IMR-90 (cell line): ENCODE measurements around the gene OSBPL6. TPM values are rescaled to one million over a fixed set of nuclear protein-coding genes. Genes with fewer than 3 reads are reported as not detected.

Experiments used
- ATAC-seq: fragments of 200-7000 bp; cut with Tn5 transposase; 2 replicates; pipeline ENCODE4 v1.9.1; 2020; ENCODE audit warnings: low read depth, mild to moderate bottlenecking, moderate library complexity
- BruUV-seq: library from RNA; stranded (reverse); fragments of 400-500 nt; replicated peaks from 2 replicates; lab custom pipeline; 2021; lab: Mats Ljungman, UMichigan
- CTCF ChIA-PET: fragments of 300-600 bp; formaldehyde crosslinking; extraction: SDS; loops from one replicate; lab custom pipeline; 2021; ENCODE audit warnings: antibody characterized with exemption; lab: Yijun Ruan, JAX
- POLR2A ChIA-PET: fragments of 300-600 bp; sonication (Branson Sonifier 250); formaldehyde crosslinking; loops from one replicate; lab custom pipeline; 2022; ENCODE audit warnings: antibody characterized with exemption; ENCODE audit not compliant: unreplicated experiment; lab: Charles Lee
- DNase-seq: peaks from one replicate; pipeline ENCODE4 v3.0.0; 2013
- H2AFZ ChIP-seq: replicated peaks from 2 replicates; pipeline ENCODE3; 2013; ENCODE audit warnings: low read length, mild to moderate bottlenecking; ENCODE audit not compliant: poor library complexity
- H2AK5ac ChIP-seq: 2 replicates; pipeline ENCODE4 v1.6.1; 2013; ENCODE audit warnings: low read depth, low read length, inconsistent platforms
- H2AK9ac ChIP-seq: replicated peaks from 2 replicates; pipeline ENCODE3; 2013; ENCODE audit warnings: mild to moderate bottlenecking, low read depth, low read length, moderate library complexity; ENCODE audit not compliant: poor library complexity
- H2BK120ac ChIP-seq: 2 replicates; pipeline ENCODE4 v1.6.1; 2013; ENCODE audit warnings: low read depth, low read length, inconsistent platforms
- H2BK15ac ChIP-seq: 3 replicates; pipeline ENCODE4 v1.6.1; 2013; ENCODE audit warnings: low read depth, low read length, inconsistent platforms
- H2BK20ac ChIP-seq: 2 replicates; pipeline ENCODE4 v1.6.1; 2013; ENCODE audit warnings: low read depth, mild to moderate bottlenecking, inconsistent platforms, low read length, moderate library complexity
- H2BK5ac ChIP-seq: 2 replicates; pipeline ENCODE4 v1.6.1; 2013; ENCODE audit warnings: mild to moderate bottlenecking, low read depth, low read length, inconsistent platforms; ENCODE audit not compliant: poor library complexity, severe bottlenecking
- H3K14ac ChIP-seq: replicated peaks from 2 replicates; pipeline ENCODE4 v1.6.1; 2013; ENCODE audit warnings: low read depth, low read length, inconsistent platforms
- H3K18ac ChIP-seq: 2 replicates; pipeline ENCODE4 v1.6.1; 2013; ENCODE audit warnings: low read depth, low read length, control low read depth
- H3K23ac ChIP-seq: 2 replicates; pipeline ENCODE4 v1.6.1; 2013; ENCODE audit warnings: low read depth, low read length, inconsistent platforms
- H3K27ac ChIP-seq: 2 replicates; pipeline ENCODE4 v1.5.1; 2013; ENCODE audit warnings: mild to moderate bottlenecking, control low read depth, low read length; ENCODE audit not compliant: insufficient read depth
- H3K27me3 ChIP-seq: 2 replicates; pipeline ENCODE4 v1.6.1; 2013; ENCODE audit warnings: low read length; ENCODE audit not compliant: control insufficient read depth, insufficient read depth
- H3K36me3 ChIP-seq: 2 replicates; pipeline ENCODE4 v1.6.1; 2013; ENCODE audit warnings: low read length, mixed read lengths; ENCODE audit not compliant: control insufficient read depth, insufficient read depth
- H3K4ac ChIP-seq: 2 replicates; pipeline ENCODE4 v1.6.1; 2013; ENCODE audit warnings: low read depth, low read length, inconsistent platforms
- H3K4me1 ChIP-seq: 2 replicates; pipeline ENCODE4 v1.6.1; 2013; ENCODE audit warnings: low read length, mixed read lengths; ENCODE audit not compliant: control insufficient read depth, insufficient read depth
- H3K4me2 ChIP-seq: 2 replicates; pipeline ENCODE4 v1.6.1; 2013; ENCODE audit warnings: low read depth, mild to moderate bottlenecking, control low read depth, low read length, moderate library complexity
- H3K4me3 ChIP-seq: 2 replicates; pipeline ENCODE4 v1.5.1; 2013; ENCODE audit warnings: low read depth, mild to moderate bottlenecking, control low read depth, low read length, moderate library complexity; ENCODE audit not compliant: insufficient read depth
- H3K56ac ChIP-seq: 2 replicates; pipeline ENCODE4 v1.6.1; 2013; ENCODE audit warnings: low read length, inconsistent platforms; ENCODE audit not compliant: insufficient read depth; ENCODE audit errors: extremely low read depth
- H3K79me1 ChIP-seq, 2 experiments: 2 replicates each; pipeline ENCODE4 v1.6.1; 2013; ENCODE audit warnings: low read length in 2 of 2, inconsistent platforms in 1 of 2, low read depth in 1 of 2
- H3K9ac ChIP-seq: 2 replicates; pipeline ENCODE4 v1.6.1; 2013; ENCODE audit warnings: low read depth, low read length, control low read depth
- H3K9me1 ChIP-seq: 2 replicates; pipeline ENCODE4 v1.6.1; 2013; ENCODE audit warnings: low read length, inconsistent platforms; ENCODE audit not compliant: insufficient read depth
- H3K9me3 ChIP-seq: 2 replicates; pipeline ENCODE4 v1.6.1; 2013; ENCODE audit warnings: low read length; ENCODE audit not compliant: control insufficient read depth, insufficient read depth
- H4K20me1 ChIP-seq: 2 replicates; pipeline ENCODE4 v1.6.1; 2013; ENCODE audit warnings: low read length, inconsistent platforms; ENCODE audit not compliant: insufficient read depth
- H4K5ac ChIP-seq: 2 replicates; pipeline ENCODE4 v1.6.1; 2013; ENCODE audit warnings: mild to moderate bottlenecking, low read depth, low read length, control low read depth
- H4K8ac ChIP-seq, 2 experiments: 2 replicates each; pipeline ENCODE4 v1.6.1; 2013; ENCODE audit warnings: low read depth in 2 of 2, low read length in 2 of 2, control low read depth in 1 of 2, inconsistent platforms in 1 of 2
- H4K91ac ChIP-seq: 2 replicates; pipeline ENCODE4 v1.6.1; 2013; ENCODE audit warnings: low read depth, low read length, inconsistent platforms; ENCODE audit not compliant: insufficient read depth
- BHLHE40 ChIP-seq: fragments of 150-350 bp; IDR thresholded peaks from 2 replicates; pipeline ENCODE4 v1.6.1; 2016; ENCODE audit warnings: mild to moderate bottlenecking, low read depth, low read length
- CEBPB ChIP-seq: IDR thresholded peaks from 2 replicates; pipeline ENCODE4 v1.6.1; 2012; ENCODE audit warnings: low read depth, low read length, improper control_type of control experiment
- CHD1 ChIP-seq: IDR thresholded peaks from 2 replicates; pipeline ENCODE4 v1.6.1; 2012; ENCODE audit warnings: low read depth, low read length, improper control_type of control experiment
- FOS ChIP-seq: fragments of 150-350 bp; IDR thresholded peaks from 2 replicates; pipeline ENCODE4 v1.6.1; 2016; ENCODE audit warnings: low read depth, low read length
- MAFK ChIP-seq: IDR thresholded peaks from 2 replicates; pipeline ENCODE4 v1.6.1; 2012; ENCODE audit warnings: low read depth, low read length, improper control_type of control experiment
- MAZ ChIP-seq: IDR thresholded peaks from 2 replicates; pipeline ENCODE4 v1.6.1; 2012; ENCODE audit warnings: low read depth, mild to moderate bottlenecking, low read length, improper control_type of control experiment, moderate library complexity, borderline replicate concordance
- MXI1 ChIP-seq: IDR thresholded peaks from 2 replicates; pipeline ENCODE4 v1.6.1; 2012; ENCODE audit warnings: low read depth, mild to moderate bottlenecking, low read length, moderate library complexity, borderline replicate concordance
- NFE2L2 ChIP-seq: fragments of 150-350 bp; IDR thresholded peaks from 2 replicates; pipeline ENCODE4 v1.6.1; 2016; ENCODE audit warnings: low read depth, mild to moderate bottlenecking, low read length
- RAD21 ChIP-seq: IDR thresholded peaks from 2 replicates; pipeline ENCODE4 v1.6.1; 2012; ENCODE audit warnings: low read length, improper control_type of control experiment
- RCOR1 ChIP-seq: IDR thresholded peaks from 2 replicates; pipeline ENCODE4 v1.6.1; 2012; ENCODE audit warnings: mild to moderate bottlenecking, low read length, improper control_type of control experiment; ENCODE audit not compliant: insufficient replicate concordance
- RFX5 ChIP-seq: IDR thresholded peaks from 2 replicates; pipeline ENCODE4 v1.8.0; 2012; ENCODE audit warnings: low read depth, mild to moderate bottlenecking, low read length, moderate library complexity
- SMC3 ChIP-seq: fragments of 150-350 bp; IDR thresholded peaks from 2 replicates; pipeline ENCODE4 v1.6.1; 2016; ENCODE audit warnings: low read depth, mild to moderate bottlenecking, antibody characterized with exemption, low read length, moderate library complexity
- WGBS, 2 experiments: methylation state at CpG; one replicate each; pipeline versions ENCODE4 v1.1.5 to v1.1.7; 2013; ENCODE audit warnings: missing lambda C conversion rate in 2 of 2; ENCODE audit not compliant: insufficient read length in 1 of 2; ENCODE audit errors: extremely low coverage in 2 of 2; 5-methylcytosine and 5-hydroxymethylcytosine counted together
- dilution Hi-C: fragments of 300-500 bp; cut with HindIII; formaldehyde crosslinking; loops from one replicate; pipeline ENCODE4 v1.14.3; 2018; ENCODE audit warnings: low sequenced_read_pairs; ENCODE audit not compliant: unreplicated experiment
- in situ Hi-C: fragments of 300-500 bp; cut with MboI; formaldehyde crosslinking; loops from 3 replicates; pipeline ENCODE4 v1.14.3; 2019; ENCODE audit warnings: low sequenced_read_pairs, inconsistent platforms, mixed read lengths
- intact Hi-C: fragments of 100-400 bp; cut with micrococcal nuclease; formaldehyde crosslinking; loops from 2 replicates; pipeline ENCODE4 v1.10.0; 2022
- polyA plus RNA-seq, 3 experiments: library from polyadenylated mRNA; depleted of rRNA; stranded (reverse); fragments of >200 nt; gene quantifications; 2 replicates each; pipeline ENCODE4 v1.2.3, GENCODE V29; 2012; ENCODE audit warnings: low replicate concordance in 1 of 3
- total RNA-seq: library from RNA; depleted of rRNA; stranded (reverse); fragments of >200 nt; gene quantifications from 2 replicates; pipeline ENCODE4 v1.2.3, GENCODE V29; 2012

The OSBPL6 gene
- total and polyA plus RNA-seq, 2 of the 4 experiments (the other 2 are of a cell fraction): 3.2 to 3.7 TPM

GRCh38 chr2:178238750-178239149 lies 44.4 kb downstream of the OSBPL6 start:
- H3K14ac ChIP-seq: no peak overlapping the region
- no peak overlapping the region for H2AK9ac ChIP-seq
- no peaks in the 10 kb centered on the region for H3K36me3 ChIP-seq
- DNase-seq (no peak), ATAC-seq (no peak)
- intact Hi-C loops: no loop called here
- ChIA-PET POLR2A (no interaction called here), CTCF (no interaction called here)
- BruUV-seq: no TSS peak
- H3K27me3 ChIP-seq: no peaks in the 10 kb centered on the region
- H3K4ac ChIP-seq: no peak overlapping the region
- H3K56ac ChIP-seq: no peak overlapping the region
- H3K27ac ChIP-seq: no peak overlapping the region
- H2BK15ac ChIP-seq: no peak overlapping the region
- no peak overlapping the region for H2BK5ac ChIP-seq
- no peak overlapping the region for H3K18ac ChIP-seq
- H3K23ac ChIP-seq: no peak overlapping the region
- in situ Hi-C loops: no loop called here
- H4K20me1 ChIP-seq: no peaks in the 10 kb centered on the region
- H2BK20ac ChIP-seq: no peak overlapping the region
- TF ChIP-seq RAD21: no peak
- no peak for TF ChIP-seq MAZ
- TF ChIP-seq MAFK: no peak
- no peak for TF ChIP-seq CEBPB
- no peak for TF ChIP-seq RCOR1
- no peak for TF ChIP-seq RFX5
- TF ChIP-seq BHLHE40: no peak
- no peak for TF ChIP-seq MXI1
- TF ChIP-seq NFE2L2: no peak
- TF ChIP-seq SMC3: no peak
- TF ChIP-seq FOS: no peak
- TF ChIP-seq CHD1: no peak
- dilution Hi-C loops: no loop called here
- H3K79me1 ChIP-seq: peaks cover 0 to 9% of the 10 kb centered on the region in 2 experiments; a peak in 2 of 4 replicates
- H3K9me1 ChIP-seq: peaks cover 4% of the 10 kb centered on the region; the same call in 1 of the 2 replicates
- H2BK120ac ChIP-seq: no peak overlapping the region
- H3K9me3 ChIP-seq: no peaks in the 10 kb centered on the region
- H3K9ac ChIP-seq: no peak overlapping the region
- no peak overlapping the region for H2AK5ac ChIP-seq
- no peak overlapping the region for H3K4me2 ChIP-seq
- H4K91ac ChIP-seq: no peak overlapping the region
- no peak overlapping the region for H4K8ac ChIP-seq
- H3K4me1 ChIP-seq: peaks cover 2% of the 10 kb centered on the region; the same call in 1 of the 2 replicates
- WGBS, 2 experiments: 100% methylated on average over 1 of the region's 2 CpGs; no CpG with 5 or more reads in 1 of the 2 experiments
- H2AFZ ChIP-seq: no peak overlapping the region
- no peak overlapping the region for H3K4me3 ChIP-seq
- H4K5ac ChIP-seq: no peak overlapping the region
